Measurements from ENCODE around the gene MYOZ1.

MYOZ1 gene

DNA sequence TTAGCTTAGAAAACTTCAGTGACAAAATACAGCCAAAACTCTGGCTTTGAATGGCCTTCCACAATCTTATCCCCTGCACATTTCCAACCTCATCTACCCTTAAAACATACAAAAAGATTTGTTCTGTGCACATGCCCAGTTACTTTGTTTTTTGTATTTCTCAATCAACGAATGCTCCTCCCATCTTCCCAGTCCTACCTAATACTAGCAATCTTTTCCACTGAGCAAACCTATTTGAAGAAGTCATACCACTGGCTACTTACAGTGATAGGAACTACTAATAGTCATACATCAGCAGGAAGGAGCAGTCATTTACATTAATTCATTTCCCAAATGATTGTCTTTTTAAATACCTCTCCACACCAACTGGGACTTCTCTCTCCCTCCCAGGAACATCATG, 52.6 kb downstream of the MYOZ1 start:
- TF ChIP-seq RARB (CRISPR knock-in tag; IDR thresholded peaks at IDR 0.05) (no peak), ZFP30 (CRISPR knock-in tag; IDR thresholded peaks at IDR 0.05) (no peak), ISL1 (CRISPR knock-in tag; IDR thresholded peaks at IDR 0.05) (no peak), TOX (CRISPR knock-in tag; IDR thresholded peaks at IDR 0.05; ENCODE audit: borderline replicate concordance) (no peak), SNAI2 (CRISPR knock-in tag; IDR thresholded peaks at IDR 0.05) (no peak), CSDC2 (CRISPR knock-in tag; IDR thresholded peaks at IDR 0.05) (no peak), ZC3H10 (CRISPR knock-in tag; IDR thresholded peaks at IDR 0.05) (no peak), PPARA (CRISPR knock-in tag; IDR thresholded peaks at IDR 0.05; ENCODE audit: borderline replicate concordance) (no peak), ZNF70 (CRISPR knock-in tag; IDR thresholded peaks at IDR 0.05) (no peak), ZFP3 (CRISPR knock-in tag; IDR thresholded peaks at IDR 0.05) (no peak), ARNTL (CRISPR knock-in tag; IDR thresholded peaks at IDR 0.05; ENCODE audit: borderline replicate concordance, low read depth) (no peak), ZNF565 (CRISPR knock-in tag; conservative IDR thresholded peaks at IDR 0.05; ENCODE audit: low read depth) (no peak), GLIS3 (CRISPR knock-in tag; IDR thresholded peaks at IDR 0.05) (no peak), OSR1 (CRISPR knock-in tag; IDR thresholded peaks at IDR 0.05) (no peak), ZNF8 (CRISPR knock-in tag; IDR thresholded peaks at IDR 0.05) (no peak), ESRRG (CRISPR knock-in tag; IDR thresholded peaks at IDR 0.05) (no peak)
- TF ChIP-seq, protein P1, sequence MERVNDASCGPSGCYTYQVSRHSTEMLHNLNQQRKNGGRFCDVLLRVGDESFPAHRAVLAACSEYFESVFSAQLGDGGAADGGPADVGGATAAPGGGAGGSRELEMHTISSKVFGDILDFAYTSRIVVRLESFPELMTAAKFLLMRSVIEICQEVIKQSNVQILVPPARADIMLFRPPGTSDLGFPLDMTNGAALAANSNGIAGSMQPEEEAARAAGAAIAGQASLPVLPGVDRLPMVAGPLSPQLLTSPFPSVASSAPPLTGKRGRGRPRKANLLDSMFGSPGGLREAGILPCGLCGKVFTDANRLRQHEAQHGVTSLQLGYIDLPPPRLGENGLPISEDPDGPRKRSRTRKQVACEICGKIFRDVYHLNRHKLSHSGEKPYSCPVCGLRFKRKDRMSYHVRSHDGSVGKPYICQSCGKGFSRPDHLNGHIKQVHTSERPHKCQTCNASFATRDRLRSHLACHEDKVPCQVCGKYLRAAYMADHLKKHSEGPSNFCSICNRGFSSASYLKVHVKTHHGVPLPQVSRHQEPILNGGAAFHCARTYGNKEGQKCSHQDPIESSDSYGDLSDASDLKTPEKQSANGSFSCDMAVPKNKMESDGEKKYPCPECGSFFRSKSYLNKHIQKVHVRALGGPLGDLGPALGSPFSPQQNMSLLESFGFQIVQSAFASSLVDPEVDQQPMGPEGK (CRISPR knock-in tag; IDR thresholded peaks at IDR 0.05; ENCODE audit: borderline replicate concordance), result no peak
- TF ChIP-seq, protein P2, sequence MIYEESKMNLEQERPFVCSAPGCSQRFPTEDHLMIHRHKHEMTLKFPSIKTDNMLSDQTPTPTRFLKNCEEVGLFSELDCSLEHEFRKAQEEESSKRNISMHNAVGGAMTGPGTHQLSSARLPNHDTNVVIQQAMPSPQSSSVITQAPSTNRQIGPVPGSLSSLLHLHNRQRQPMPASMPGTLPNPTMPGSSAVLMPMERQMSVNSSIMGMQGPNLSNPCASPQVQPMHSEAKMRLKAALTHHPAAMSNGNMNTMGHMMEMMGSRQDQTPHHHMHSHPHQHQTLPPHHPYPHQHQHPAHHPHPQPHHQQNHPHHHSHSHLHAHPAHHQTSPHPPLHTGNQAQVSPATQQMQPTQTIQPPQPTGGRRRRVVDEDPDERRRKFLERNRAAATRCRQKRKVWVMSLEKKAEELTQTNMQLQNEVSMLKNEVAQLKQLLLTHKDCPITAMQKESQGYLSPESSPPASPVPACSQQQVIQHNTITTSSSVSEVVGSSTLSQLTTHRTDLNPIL (CRISPR knock-in tag; IDR thresholded peaks at IDR 0.05; ENCODE audit: low read depth), result no peak
- TF ChIP-seq, protein P3, sequence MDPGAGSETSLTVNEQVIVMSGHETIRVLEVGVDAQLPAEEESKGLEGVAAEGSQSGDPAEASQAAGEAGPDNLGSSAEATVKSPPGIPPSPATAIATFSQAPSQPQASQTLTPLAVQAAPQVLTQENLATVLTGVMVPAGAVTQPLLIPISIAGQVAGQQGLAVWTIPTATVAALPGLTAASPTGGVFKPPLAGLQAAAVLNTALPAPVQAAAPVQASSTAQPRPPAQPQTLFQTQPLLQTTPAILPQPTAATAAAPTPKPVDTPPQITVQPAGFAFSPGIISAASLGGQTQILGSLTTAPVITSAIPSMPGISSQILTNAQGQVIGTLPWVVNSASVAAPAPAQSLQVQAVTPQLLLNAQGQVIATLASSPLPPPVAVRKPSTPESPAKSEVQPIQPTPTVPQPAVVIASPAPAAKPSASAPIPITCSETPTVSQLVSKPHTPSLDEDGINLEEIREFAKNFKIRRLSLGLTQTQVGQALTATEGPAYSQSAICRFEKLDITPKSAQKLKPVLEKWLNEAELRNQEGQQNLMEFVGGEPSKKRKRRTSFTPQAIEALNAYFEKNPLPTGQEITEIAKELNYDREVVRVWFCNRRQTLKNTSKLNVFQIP (CRISPR knock-in tag; IDR thresholded peaks at IDR 0.05; ENCODE audit: borderline replicate concordance, low read depth), result no peak
- TF ChIP-seq, protein P4, sequence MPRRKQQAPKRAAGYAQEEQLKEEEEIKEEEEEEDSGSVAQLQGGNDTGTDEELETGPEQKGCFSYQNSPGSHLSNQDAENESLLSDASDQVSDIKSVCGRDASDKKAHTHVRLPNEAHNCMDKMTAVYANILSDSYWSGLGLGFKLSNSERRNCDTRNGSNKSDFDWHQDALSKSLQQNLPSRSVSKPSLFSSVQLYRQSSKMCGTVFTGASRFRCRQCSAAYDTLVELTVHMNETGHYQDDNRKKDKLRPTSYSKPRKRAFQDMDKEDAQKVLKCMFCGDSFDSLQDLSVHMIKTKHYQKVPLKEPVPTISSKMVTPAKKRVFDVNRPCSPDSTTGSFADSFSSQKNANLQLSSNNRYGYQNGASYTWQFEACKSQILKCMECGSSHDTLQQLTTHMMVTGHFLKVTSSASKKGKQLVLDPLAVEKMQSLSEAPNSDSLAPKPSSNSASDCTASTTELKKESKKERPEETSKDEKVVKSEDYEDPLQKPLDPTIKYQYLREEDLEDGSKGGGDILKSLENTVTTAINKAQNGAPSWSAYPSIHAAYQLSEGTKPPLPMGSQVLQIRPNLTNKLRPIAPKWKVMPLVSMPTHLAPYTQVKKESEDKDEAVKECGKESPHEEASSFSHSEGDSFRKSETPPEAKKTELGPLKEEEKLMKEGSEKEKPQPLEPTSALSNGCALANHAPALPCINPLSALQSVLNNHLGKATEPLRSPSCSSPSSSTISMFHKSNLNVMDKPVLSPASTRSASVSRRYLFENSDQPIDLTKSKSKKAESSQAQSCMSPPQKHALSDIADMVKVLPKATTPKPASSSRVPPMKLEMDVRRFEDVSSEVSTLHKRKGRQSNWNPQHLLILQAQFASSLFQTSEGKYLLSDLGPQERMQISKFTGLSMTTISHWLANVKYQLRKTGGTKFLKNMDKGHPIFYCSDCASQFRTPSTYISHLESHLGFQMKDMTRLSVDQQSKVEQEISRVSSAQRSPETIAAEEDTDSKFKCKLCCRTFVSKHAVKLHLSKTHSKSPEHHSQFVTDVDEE (CRISPR knock-in tag; IDR thresholded peaks at IDR 0.05), result no peak
- no peak for ATAC-seq

DNA sequence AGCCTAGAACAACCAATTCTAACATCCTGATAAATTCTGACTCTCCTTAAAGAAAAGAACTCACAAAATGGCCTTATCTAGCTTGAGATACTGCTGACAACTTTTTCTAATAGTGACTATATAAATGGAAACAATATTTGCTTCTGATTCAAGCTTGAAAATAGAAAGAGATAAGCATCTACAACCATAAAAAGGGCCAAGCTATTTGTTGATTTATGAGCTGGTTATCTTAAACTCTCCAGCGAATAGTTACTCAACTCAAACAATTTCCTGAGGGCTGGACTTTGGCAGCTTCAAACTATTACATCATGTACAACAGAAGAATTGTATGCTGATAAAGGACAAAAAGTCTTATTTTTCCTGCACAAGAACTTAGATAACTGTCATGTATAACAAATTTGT, 54.7 kb downstream of the MYOZ1 start:
- TF ChIP-seq TCF4 (CRISPR knock-in tag; IDR thresholded peaks at IDR 0.05; ENCODE audit: borderline replicate concordance) (no peak), ZC3H10 (CRISPR knock-in tag; IDR thresholded peaks at IDR 0.05) (no peak), ESRRG (CRISPR knock-in tag; IDR thresholded peaks at IDR 0.05) (no peak), ARNTL (CRISPR knock-in tag; IDR thresholded peaks at IDR 0.05; ENCODE audit: borderline replicate concordance, low read depth) (no peak), ISL1 (CRISPR knock-in tag; IDR thresholded peaks at IDR 0.05) (peak; percentile 71)
- TF ChIP-seq, protein P5, sequence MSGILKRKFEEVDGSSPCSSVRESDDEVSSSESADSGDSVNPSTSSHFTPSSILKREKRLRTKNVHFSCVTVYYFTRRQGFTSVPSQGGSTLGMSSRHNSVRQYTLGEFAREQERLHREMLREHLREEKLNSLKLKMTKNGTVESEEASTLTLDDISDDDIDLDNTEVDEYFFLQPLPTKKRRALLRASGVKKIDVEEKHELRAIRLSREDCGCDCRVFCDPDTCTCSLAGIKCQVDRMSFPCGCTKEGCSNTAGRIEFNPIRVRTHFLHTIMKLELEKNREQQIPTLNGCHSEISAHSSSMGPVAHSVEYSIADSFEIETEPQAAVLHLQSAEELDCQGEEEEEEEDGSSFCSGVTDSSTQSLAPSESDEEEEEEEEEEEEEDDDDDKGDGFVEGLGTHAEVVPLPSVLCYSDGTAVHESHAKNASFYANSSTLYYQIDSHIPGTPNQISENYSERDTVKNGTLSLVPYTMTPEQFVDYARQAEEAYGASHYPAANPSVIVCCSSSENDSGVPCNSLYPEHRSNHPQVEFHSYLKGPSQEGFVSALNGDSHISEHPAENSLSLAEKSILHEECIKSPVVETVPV (CRISPR knock-in tag; IDR thresholded peaks at IDR 0.05), result no peak
- peak; percentile 84 for ATAC-seq

- no peak for ATAC-seq
- TF ChIP-seq ZNF70 (CRISPR knock-in tag; IDR thresholded peaks at IDR 0.05), result no peak
- TF ChIP-seq TOX (CRISPR knock-in tag; IDR thresholded peaks at IDR 0.05; ENCODE audit: borderline replicate concordance), result no peak
- no peak for TF ChIP-seq CSDC2 (CRISPR knock-in tag; IDR thresholded peaks at IDR 0.05)
- TF ChIP-seq, protein P5 (CRISPR knock-in tag; IDR thresholded peaks at IDR 0.05), result no peak
- TF ChIP-seq, protein P1 (CRISPR knock-in tag; IDR thresholded peaks at IDR 0.05; ENCODE audit: borderline replicate concordance), result no peak
These were observed 55.9 kb downstream of the MYOZ1 start for GRCh38 chr10:73585327-73585726.
